Progenitor cell of endocrine pancreas (in vitro differentiated cells): ENCODE measurements around the gene PERCC1. TPM values are rescaled to one million over a fixed set of nuclear protein-coding genes. Genes with fewer than 3 reads are reported as not detected.
A peak's percentile ranks its signal among the peaks of the same experiment; 100 is the strongest.

Source experiments
- DNase-seq: peaks from one replicate; pipeline ENCODE4 v3.0.0; 2021; ENCODE audit warnings: low spot score; ENCODE audit not compliant: unreplicated experiment
- H3K27ac Mint-ChIP-seq: 2 replicates; pipeline ENCODE4 v1.8.0; 2021; ENCODE audit warnings: mild to moderate bottlenecking, moderate library complexity, mixed read lengths
- H3K27me3 Mint-ChIP-seq: 2 replicates; pipeline ENCODE4 v1.8.0; 2021; ENCODE audit warnings: mixed read lengths
- H3K36me3 Mint-ChIP-seq: 2 replicates; pipeline ENCODE4 v1.8.0; 2022; ENCODE audit warnings: mixed read lengths; ENCODE audit not compliant: insufficient read depth
- H3K4me1 Mint-ChIP-seq: 2 replicates; pipeline ENCODE4 v1.8.0; 2021; ENCODE audit warnings: low read depth, mixed read lengths
- H3K4me3 Mint-ChIP-seq: 2 replicates; pipeline ENCODE4 v1.8.0; 2021; ENCODE audit warnings: low read depth, mild to moderate bottlenecking, moderate library complexity, mixed read lengths
- H3K9me3 Mint-ChIP-seq: 2 replicates; pipeline ENCODE4 v1.8.0; 2021; ENCODE audit warnings: low read depth, mixed read lengths
- CTCF ChIP-seq: fragments of 200-600 bp; sonication (generic); IDR thresholded peaks from one replicate; pipeline ENCODE4 v1.5.0; 2021; ENCODE audit warnings: antibody characterized with exemption, mild to moderate bottlenecking; ENCODE audit not compliant: unreplicated experiment
- total RNA-seq: library from RNA; stranded (reverse); gene quantifications from 2 replicates; pipeline ENCODE4 v1.2.1, GENCODE V29; 2021

Gene PERCC1
- total RNA-seq, 1 donor from 2014 or later = 7.6 TPM

GRCh38 chr16:1422076-1422475, 8.8 kb upstream of the PERCC1 start:
- H3K27ac Mint-ChIP-seq = peak overlapping the region; percentile 64
- peak overlapping the region; percentile 86 for H3K4me3 Mint-ChIP-seq
- no peaks in the 10 kb centered on the region for H3K36me3 Mint-ChIP-seq
- no peaks in the 10 kb centered on the region for H3K9me3 Mint-ChIP-seq
- peaks cover 18% of the 10 kb centered on the region for H3K4me1 Mint-ChIP-seq
- H3K27me3 Mint-ChIP-seq = no peaks in the 10 kb centered on the region
- no peak for TF ChIP-seq CTCF
- no peak for DNase-seq

GRCh38 chr16:1424028-1424427, 6.8 kb upstream of the PERCC1 start:
- H3K4me1 Mint-ChIP-seq = peaks cover 18% of the 10 kb centered on the region

GRCh38 chr16:1425616-1426370, 5.1 kb upstream of the PERCC1 start:
- Mint-ChIP-seq H3K27me3 (no peaks in the 10 kb centered on the region), H3K4me3 (no peak overlapping the region), H3K9me3 (no peaks in the 10 kb centered on the region)

More at GRCh38 chr16:1424028-1424427, 6.8 kb upstream of the PERCC1 start:
- no peaks in the 10 kb centered on the region for H3K27me3 Mint-ChIP-seq
- no peak for TF ChIP-seq CTCF
- no peaks in the 10 kb centered on the region for H3K36me3 Mint-ChIP-seq
- DNase-seq = no peak
- no peak overlapping the region for H3K27ac Mint-ChIP-seq
- no peaks in the 10 kb centered on the region for H3K9me3 Mint-ChIP-seq
- no peak overlapping the region for H3K4me3 Mint-ChIP-seq

DNA sequence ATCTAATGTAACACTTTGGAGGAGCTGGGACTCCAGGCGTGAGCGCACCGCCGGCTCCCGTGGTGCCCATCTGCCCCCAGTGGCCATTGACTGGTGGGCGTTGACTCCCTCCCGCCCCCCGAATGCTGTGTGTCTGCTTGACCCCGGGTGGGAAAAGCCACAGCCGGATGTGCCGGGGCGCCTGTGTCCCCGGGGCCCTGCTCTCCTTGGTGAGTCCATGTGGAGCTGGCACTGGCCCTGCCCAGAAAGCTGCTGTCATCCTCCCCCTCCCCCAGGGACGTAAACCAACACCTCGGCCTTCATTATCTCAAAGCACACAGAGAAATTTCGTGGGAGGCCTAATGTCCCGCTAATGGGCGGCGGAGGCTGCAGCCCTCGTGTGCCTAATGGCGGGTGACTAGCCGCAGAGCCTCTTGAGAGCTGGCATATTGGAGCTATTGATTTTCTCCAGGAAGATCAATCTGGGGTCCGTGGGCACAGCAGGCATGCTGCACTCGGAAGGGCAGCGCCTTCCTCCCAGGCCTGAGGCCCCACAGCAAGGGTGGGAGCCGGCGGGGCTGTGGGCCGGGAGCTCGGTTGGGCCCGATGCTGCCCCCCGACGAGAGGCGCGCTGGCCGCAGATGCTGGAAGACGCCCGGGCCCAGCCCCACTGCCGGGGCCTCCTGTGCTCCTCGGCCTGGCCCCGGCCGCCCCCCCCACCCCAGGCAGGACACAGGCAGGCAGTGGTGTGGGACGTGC, 4.0 kb upstream of the PERCC1 start:
- Mint-ChIP-seq H3K36me3 (no peaks in the 10 kb centered on the region), H3K9me3 (no peaks in the 10 kb centered on the region), H3K27ac (peak overlapping the region; percentile 71), H3K4me1 (peaks cover 18% of the 10 kb centered on the region), H3K27me3 (no peaks in the 10 kb centered on the region), H3K4me3 (no peak overlapping the region)
- peak; percentile 26 for TF ChIP-seq CTCF
- no peak for DNase-seq

More at GRCh38 chr16:1425616-1426370, 5.1 kb upstream of the PERCC1 start:
- Mint-ChIP-seq H3K27ac (no peak overlapping the region), H3K36me3 (no peaks in the 10 kb centered on the region), H3K4me1 (peaks cover 19% of the 10 kb centered on the region)
- TF ChIP-seq CTCF = no peak
- no peak for DNase-seq
